ENCODE data around the gene SNAPC3. TPM values are rescaled to one million over a fixed set of nuclear protein-coding genes. Genes with fewer than 3 reads are reported as not detected.
"Not testable (repeated sequence)": the region's sequence is repeated elsewhere in the genome, so short reads cannot be mapped to it uniquely, and the experiment has no call there.

Gene SNAPC3
- total RNA-seq, 1 experiment from 2014 or later = 33.0 TPM

DNA sequence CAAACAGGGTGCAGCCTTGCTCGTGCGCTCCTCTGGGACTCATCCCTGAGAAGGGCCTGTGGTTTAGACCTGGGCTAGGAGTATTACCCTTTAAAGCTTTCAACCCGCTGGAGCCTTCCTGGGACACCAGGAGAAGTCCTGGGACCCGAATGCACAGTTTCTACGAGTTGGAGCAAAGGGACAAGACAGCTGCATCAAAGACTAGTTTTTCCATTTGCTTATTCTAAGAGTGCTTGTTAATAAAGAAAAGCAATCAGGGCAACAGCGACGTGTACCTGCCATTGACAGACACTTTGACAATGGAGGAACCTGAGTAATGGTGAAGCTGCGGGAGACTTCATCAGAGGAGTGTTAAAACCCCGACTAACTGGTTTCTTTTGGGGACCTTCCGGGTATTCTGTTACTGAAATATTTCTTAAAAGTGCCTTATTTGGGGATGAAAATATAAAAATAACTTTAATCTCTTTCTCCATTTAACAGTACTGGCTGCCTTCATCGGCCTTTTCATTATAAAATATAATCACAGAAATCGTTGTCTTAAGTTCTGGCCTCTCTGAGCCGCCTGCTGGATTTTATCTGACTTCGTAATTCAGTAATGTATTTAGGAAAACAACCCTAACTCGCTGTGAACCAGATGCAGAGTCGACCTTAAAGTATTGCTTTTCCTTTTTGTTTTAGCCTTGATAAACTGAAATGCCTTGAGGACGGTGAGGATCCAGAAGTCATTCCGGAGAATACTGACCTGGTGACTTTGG, 732 bp downstream of the SNAPC3 start:
- DNase-seq (ENCODE audit: low spot score) = peak; percentile 8

DNA sequence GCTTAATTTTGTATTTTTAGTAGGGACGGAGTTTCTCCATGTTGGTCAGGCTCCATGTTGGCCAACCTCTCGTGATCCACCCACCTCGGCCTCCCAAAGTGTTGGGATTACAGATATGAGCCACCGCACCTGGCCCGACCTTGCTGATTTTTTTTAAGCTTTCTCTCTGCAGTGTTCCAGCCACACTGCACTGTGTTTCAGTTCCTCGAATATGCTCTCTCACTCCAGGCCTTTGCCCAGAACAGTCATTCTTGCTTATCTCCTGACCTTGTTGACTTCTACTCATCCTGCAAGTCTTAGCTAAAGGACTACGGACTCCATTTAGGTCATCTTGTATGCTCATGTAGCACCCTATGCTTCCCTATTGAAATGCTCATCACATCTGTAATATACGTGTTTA, 3.3 kb downstream of the SNAPC3 start:
- DNase-seq (ENCODE audit: low spot score) = no peak

DNA sequence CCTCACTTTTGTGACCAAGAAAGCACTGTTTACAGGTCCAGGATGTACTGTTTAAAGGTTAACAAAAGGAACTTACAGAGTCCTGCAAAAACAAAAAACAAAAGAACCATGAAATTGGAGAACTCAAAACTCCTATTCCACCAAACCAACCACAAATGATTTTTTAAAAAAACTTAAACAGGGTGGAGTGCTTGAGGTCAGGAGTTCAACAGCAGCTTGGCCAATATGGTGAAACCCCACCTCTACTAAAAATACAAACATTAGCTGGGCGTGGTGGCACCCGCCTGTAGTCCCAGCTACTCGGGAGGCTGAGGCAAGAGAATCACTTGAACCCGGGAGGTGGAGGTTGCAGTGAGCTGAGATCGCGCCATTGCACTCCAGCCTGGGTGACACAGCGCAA, 5.0 kb downstream of the SNAPC3 start:
- DNase-seq (ENCODE audit: low spot score) = not testable (repeated sequence)

GRCh38 chr9:15430920-15431844, 8.5 kb downstream of the SNAPC3 start:
- no peak for DNase-seq (ENCODE audit: low spot score)

DNA sequence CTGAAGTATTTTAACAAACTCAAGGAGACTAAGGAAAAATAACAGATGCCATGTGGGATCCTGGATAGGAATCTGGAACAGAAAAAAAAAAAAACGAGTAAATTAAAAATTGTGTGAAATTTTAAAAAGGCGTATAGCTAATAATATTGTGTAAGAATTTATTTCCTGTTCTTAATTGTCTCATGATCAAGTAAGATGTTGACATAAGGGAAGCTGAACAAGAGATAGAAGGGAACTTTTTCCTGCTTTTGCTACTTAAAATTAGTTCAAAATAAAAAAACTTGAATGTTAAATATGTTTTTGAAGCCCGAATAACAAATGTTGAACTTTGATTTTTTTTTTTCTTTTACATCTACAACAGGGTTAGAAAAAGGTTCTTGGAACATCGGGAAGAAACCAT, 10.5 kb downstream of the SNAPC3 start:
- no peak for DNase-seq (ENCODE audit: low spot score)

DNA sequence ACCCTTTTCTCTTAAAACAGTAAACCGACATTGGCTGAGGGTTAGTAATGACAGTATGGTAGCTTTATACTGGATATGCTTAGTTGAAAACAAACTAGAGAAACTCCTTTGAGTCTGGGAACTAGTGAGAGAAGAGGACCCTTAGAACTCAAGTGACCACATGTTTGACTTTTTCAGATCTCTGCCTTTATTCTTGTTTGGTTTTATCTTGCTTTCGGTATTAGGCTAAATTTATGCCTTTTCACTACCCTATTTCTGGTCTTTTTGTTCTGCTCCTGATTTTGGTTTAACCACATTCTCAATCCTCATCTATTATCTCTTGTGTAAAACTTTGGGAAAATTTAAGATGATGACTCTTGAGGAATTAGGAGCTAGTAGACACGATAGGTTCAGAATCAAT, 11.0 kb downstream of the SNAPC3 start:
- DNase-seq (ENCODE audit: low spot score) = no peak

- DNase-seq (ENCODE audit: low spot score) = no peak
These were observed 16.2 kb downstream of the SNAPC3 start for GRCh38 chr9:15438891-15439290.

- DNase-seq (ENCODE audit: low spot score) = not testable (repeated sequence)
These were observed 19.2 kb downstream of the SNAPC3 start for GRCh38 chr9:15441841-15442240.

- not testable (repeated sequence) for DNase-seq (ENCODE audit: low spot score)
These were observed 19.6 kb downstream of the SNAPC3 start for GRCh38 chr9:15442264-15442663.

GRCh38 chr9:15444141-15444540, 21.5 kb downstream of the SNAPC3 start:
- no peak for DNase-seq (ENCODE audit: low spot score)

DNA sequence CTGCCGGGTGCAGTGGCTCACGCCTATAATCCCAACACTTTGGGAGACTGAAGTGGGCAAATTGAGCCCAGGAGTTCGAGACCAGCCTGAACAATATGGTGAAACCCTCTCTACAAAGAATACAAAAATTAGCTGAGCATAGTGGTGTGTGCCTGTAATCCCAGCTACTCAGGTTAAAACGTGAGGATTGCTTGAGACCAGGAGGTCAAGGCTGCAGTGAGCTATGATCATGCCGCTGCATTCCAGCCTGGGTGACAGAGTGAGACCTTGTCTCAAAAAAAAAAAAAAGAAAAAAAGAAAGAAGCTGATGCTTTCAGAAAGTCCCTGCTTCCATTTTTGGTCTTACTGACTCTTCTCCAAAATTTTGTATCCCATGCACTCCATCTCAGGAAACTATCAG, 31.3 kb downstream of the SNAPC3 start:
- DNase-seq (ENCODE audit: low spot score) = no peak

- DNase-seq (ENCODE audit: low spot score) = no peak
These were observed 38.4 kb downstream of the SNAPC3 start for GRCh38 chr9:15461056-15461455.

GRCh38 chr9:15461601-15462000, 38.9 kb downstream of the SNAPC3 start:
- DNase-seq (ENCODE audit: low spot score) = no peak

GRCh38 chr9:15468145-15468544, 45.5 kb downstream of the SNAPC3 start:
- peak; percentile 9 for DNase-seq (ENCODE audit: low spot score)

DNA sequence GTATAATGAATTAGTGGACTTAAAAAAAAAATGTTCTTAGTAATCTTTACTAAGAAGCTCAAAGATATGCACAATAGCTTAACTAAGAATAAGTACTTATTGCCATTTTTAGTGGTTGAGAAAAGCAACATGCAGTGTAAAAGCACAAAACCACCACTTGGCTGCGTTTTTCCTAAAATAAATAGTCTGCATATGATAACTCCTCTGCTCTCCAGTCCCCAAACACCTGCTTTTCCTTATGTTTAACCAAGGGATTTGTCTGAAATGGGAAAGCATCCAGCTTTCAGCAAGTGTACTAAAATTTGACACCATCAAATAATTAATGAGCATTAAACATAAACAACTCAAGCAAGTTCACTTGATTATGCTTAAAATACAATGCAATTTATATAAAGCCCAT, 46.7 kb downstream of the SNAPC3 start:
- no peak for DNase-seq (ENCODE audit: low spot score)

- DNase-seq (ENCODE audit: low spot score) = no peak
These were observed 47.2 kb downstream of the SNAPC3 start for GRCh38 chr9:15469862-15470261.

- no peak for DNase-seq (ENCODE audit: low spot score)
These were observed 53.4 kb downstream of the SNAPC3 start for GRCh38 chr9:15475923-15476536.

DNA sequence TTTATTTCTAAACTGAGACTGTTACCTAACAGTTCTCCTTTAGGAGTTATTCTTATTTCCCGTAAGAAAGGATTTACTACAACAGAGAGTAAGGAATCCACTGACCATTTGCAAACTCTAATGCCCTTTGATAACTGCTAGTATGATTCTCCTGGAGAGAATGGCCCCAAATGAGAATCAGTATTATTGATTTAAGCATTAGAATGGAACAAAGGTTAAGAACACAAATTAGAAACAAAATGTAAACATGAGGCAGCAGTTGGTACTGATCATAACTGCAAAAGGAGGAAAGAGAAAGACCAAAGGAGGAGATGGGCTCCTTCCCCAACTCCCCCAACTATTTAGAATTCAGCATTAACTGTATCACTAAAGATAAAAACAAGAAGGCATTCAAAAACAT, 57.4 kb downstream of the SNAPC3 start:
- DNase-seq (ENCODE audit: low spot score) = no peak

GRCh38 chr9:15482146-15482545, 59.5 kb downstream of the SNAPC3 start:
- DNase-seq (ENCODE audit: low spot score) = no peak

GRCh38 chr9:15484802-15485201, 62.1 kb downstream of the SNAPC3 start:
- no peak for DNase-seq (ENCODE audit: low spot score)

DNA sequence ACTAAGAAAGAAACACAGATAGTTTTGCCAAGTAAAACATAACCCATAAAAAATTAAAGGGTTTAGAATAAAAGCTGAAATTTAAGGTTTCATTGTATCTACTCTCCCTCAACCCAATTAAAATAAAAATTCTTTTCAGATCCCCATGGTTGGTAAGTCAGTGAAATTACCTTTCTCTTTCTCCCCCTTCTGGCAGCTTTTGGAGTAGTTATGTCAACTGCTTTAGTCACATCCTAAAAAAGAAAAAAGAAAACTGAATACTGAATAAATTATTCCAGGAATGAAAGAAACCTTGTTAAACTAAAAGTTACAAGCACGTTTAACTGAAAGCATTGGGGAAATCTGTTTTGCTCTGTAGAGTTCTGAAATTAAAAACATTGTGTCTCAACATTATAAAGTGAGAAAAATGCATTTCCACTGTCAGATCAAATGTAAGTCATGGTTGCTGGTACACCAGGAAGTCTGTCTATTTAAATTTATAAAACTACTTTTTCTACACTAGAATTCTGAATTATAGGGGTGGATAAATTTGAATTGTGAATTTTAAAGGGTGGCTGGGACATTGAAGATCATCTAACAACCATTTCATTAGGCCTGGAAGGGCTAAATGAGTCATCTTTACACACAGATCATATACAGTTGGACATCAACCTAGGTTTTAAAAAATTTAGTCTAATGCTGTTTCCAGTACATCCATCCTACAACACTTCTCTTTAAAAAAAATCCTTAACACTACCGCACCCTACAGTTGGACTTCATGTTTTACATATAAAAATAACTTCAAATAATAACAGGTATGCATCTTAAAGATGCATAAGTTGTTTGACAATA, 63.4 kb downstream of the SNAPC3 start:
- peak; percentile 8 for DNase-seq (ENCODE audit: low spot score)

DNA sequence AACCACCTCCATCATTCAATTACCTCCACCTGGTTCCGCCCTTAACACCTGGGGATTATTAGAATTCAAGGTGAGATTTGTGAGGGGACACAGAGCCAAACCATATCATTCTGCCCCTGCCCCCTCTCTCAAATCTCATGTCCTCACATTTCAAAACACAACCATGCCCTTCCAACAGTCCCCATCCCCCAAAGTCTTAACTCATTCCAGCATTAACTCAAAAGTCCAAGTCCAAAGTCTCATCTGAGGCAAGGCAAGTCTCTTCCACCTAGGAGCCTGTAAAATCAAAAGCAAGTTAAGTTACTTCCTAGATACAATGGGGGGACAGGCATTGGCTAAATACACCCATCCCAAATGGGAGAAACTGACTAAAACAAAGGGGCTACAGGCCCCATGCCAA, 69.3 kb downstream of the SNAPC3 start:
- DNase-seq (ENCODE audit: low spot score) = no peak

Data from A172 (cell line).